ENCODE data around the gene PLIN4. TPM values are rescaled to one million over a fixed set of nuclear protein-coding genes. Genes with fewer than 3 reads are reported as not detected.

PLIN4 gene
- total and polyA plus RNA-seq, 2 experiments from 2014 or later: 0.08 TPM; not detected in 1

GRCh38 chr19:4487572-4487971 lies 30.7 kb downstream of the PLIN4 start:
- Histone ChIP-seq H2AFZ (no peak overlapping the region), H3K4me2 (ENCODE audit: unreplicated experiment) (no peak overlapping the region), H3K36me3 (ENCODE audit: low read depth) (peaks cover 4% of the 10 kb centered on the region; the same call in 1 of the 2 replicates), H3K79me2 (ENCODE audit: insufficient read depth) (no peaks in the 10 kb centered on the region), H4K20me1 (ENCODE audit: insufficient read depth) (no peaks in the 10 kb centered on the region), H3K9me3 (ENCODE audit: low read depth) (no peaks in the 10 kb centered on the region), H3K9me2 (ENCODE audit: insufficient read depth) (no peaks in the 10 kb centered on the region), H3K27ac (no peak overlapping the region), H3F3A (ENCODE audit: insufficient read depth) (no peaks in the 10 kb centered on the region), H3K4me1 (ENCODE audit: insufficient read depth) (no peaks in the 10 kb centered on the region), H3K4me3 (no peak overlapping the region), H3K27me3 (replicated peaks; ENCODE audit: insufficient read depth) (no peaks in the 10 kb centered on the region), H3K9ac (no peak overlapping the region)
- in situ Hi-C loops (cut with MboI): no loop called here
- WGBS, 2 experiments (ENCODE audit: low coverage in 1 of 2, low lambda C conversion rate in 2 of 2, missing lambda C conversion rate in 2 of 2): 87% methylated on average over 11 of the region's 11 CpGs
- no peak for DNase-seq
- TF ChIP-seq EZH2 (IDR thresholded peaks at IDR 0.05; ENCODE audit: insufficient read depth, poor library complexity, severe bottlenecking): no peak
- TF ChIP-seq EZH2phosphoT487 (IDR thresholded peaks at IDR 0.05; ENCODE audit: insufficient read depth, low read depth): no peak

DNA sequence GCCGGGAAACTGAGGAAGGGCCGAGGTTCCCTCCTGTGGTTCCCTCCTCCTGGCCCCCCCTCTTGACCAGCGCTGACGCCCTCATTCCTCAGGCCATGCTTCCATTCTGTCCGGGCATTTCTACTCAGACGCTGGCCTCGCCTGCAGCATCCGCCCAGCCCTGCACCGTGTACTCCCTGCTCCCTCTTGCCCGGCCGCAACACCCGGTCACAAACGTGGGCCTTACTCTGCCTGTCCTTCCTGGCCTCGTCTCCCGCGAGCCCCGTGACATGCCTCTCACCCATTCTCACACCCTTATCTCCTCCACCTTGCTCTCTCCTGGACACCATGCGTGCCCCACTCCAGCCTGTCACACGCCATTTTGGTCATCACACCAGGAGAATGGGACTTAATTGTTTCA lies 34.9 kb downstream of the PLIN4 start:
- Histone ChIP-seq H4K20me1 (ENCODE audit: insufficient read depth) (no peaks in the 10 kb centered on the region), H3K4me2 (ENCODE audit: unreplicated experiment) (no peak overlapping the region), H3K79me2 (ENCODE audit: insufficient read depth) (peaks cover 20% of the 10 kb centered on the region), H3F3A (ENCODE audit: insufficient read depth) (no peaks in the 10 kb centered on the region), H3K9me2 (ENCODE audit: insufficient read depth) (no peaks in the 10 kb centered on the region), H2AFZ (no peak overlapping the region), H3K27me3 (replicated peaks; ENCODE audit: insufficient read depth) (no peaks in the 10 kb centered on the region), H3K9ac (no peak overlapping the region), H3K4me1 (ENCODE audit: insufficient read depth) (no peaks in the 10 kb centered on the region), H3K4me3 (no peak overlapping the region), H3K27ac (no peak overlapping the region), H3K36me3 (ENCODE audit: low read depth) (no peaks in the 10 kb centered on the region; the same call in 1 of the 2 replicates), H3K9me3 (ENCODE audit: low read depth) (no peaks in the 10 kb centered on the region)
- in situ Hi-C loops (cut with MboI): no loop called here
- 86 to 94% methylated on average over 19 of the region's 19 CpGs for WGBS, 2 experiments (ENCODE audit: low coverage in 1 of 2, low lambda C conversion rate in 2 of 2, missing lambda C conversion rate in 2 of 2)
- TF ChIP-seq EZH2phosphoT487 (IDR thresholded peaks at IDR 0.05; ENCODE audit: insufficient read depth, low read depth) (no peak), EZH2 (IDR thresholded peaks at IDR 0.05; ENCODE audit: insufficient read depth, poor library complexity, severe bottlenecking) (no peak)
- DNase-seq: no peak

- no peaks in the 10 kb centered on the region; the same call in 1 of the 2 replicates for H3K36me3 ChIP-seq (ENCODE audit: low read depth)
- no peak overlapping the region for H2AFZ ChIP-seq
- no peak overlapping the region for H3K9ac ChIP-seq
- WGBS, 2 experiments (ENCODE audit: low coverage in 1 of 2, low lambda C conversion rate in 2 of 2, missing lambda C conversion rate in 2 of 2): 93 to 94% methylated on average over 33 to 35 of the region's 35 CpGs
- H4K20me1 ChIP-seq (ENCODE audit: insufficient read depth): no peaks in the 10 kb centered on the region
- H3K4me3 ChIP-seq: no peak overlapping the region
- H3K4me2 ChIP-seq (ENCODE audit: unreplicated experiment): no peak overlapping the region
- no peaks in the 10 kb centered on the region for H3K4me1 ChIP-seq (ENCODE audit: insufficient read depth)
- H3F3A ChIP-seq (ENCODE audit: insufficient read depth): no peaks in the 10 kb centered on the region
- DNase-seq: no peak
- no peaks in the 10 kb centered on the region for H3K9me3 ChIP-seq (ENCODE audit: low read depth)
- peaks cover 26% of the 10 kb centered on the region for H3K79me2 ChIP-seq (ENCODE audit: insufficient read depth)
- H3K27ac ChIP-seq: no peak overlapping the region
- no peak for TF ChIP-seq EZH2phosphoT487 (IDR thresholded peaks at IDR 0.05; ENCODE audit: insufficient read depth, low read depth)
- no peak for TF ChIP-seq EZH2 (IDR thresholded peaks at IDR 0.05; ENCODE audit: insufficient read depth, poor library complexity, severe bottlenecking)
- no peaks in the 10 kb centered on the region for H3K9me2 ChIP-seq (ENCODE audit: insufficient read depth)
- no peaks in the 10 kb centered on the region for H3K27me3 ChIP-seq (replicated peaks; ENCODE audit: insufficient read depth)
- in situ Hi-C loops (cut with MboI): no loop called here
These were observed 35.4 kb downstream of the PLIN4 start for GRCh38 chr19:4482721-4483364.

- in situ Hi-C loops (cut with MboI): no loop called here
- Histone ChIP-seq H3K4me1 (ENCODE audit: insufficient read depth) (0 out of 2 replicates have a peak, but pooled peaks cover 8% of the 10 kb centered on the region), H3K9me2 (ENCODE audit: insufficient read depth) (no peaks in the 10 kb centered on the region), H3K27ac (no peak overlapping the region), H3K79me2 (ENCODE audit: insufficient read depth) (peaks cover 76% of the 10 kb centered on the region), H3K9ac (no peak overlapping the region), H3K9me3 (ENCODE audit: low read depth) (no peaks in the 10 kb centered on the region), H3K4me2 (ENCODE audit: unreplicated experiment) (no peak overlapping the region), H2AFZ (no peak overlapping the region), H4K20me1 (ENCODE audit: insufficient read depth) (no peaks in the 10 kb centered on the region), H3K36me3 (ENCODE audit: low read depth) (no peaks in the 10 kb centered on the region; the same call in 1 of the 2 replicates), H3K27me3 (replicated peaks; ENCODE audit: insufficient read depth) (no peaks in the 10 kb centered on the region), H3F3A (ENCODE audit: insufficient read depth) (no peaks in the 10 kb centered on the region), H3K4me3 (no peak overlapping the region)
- TF ChIP-seq EZH2 (IDR thresholded peaks at IDR 0.05; ENCODE audit: insufficient read depth, poor library complexity, severe bottlenecking): no peak
- no peak for TF ChIP-seq EZH2phosphoT487 (IDR thresholded peaks at IDR 0.05; ENCODE audit: insufficient read depth, low read depth)
- WGBS, 2 experiments (ENCODE audit: low coverage in 1 of 2, low lambda C conversion rate in 2 of 2, missing lambda C conversion rate in 2 of 2): 84 to 85% methylated on average over 16 of the region's 16 CpGs
- no peak for DNase-seq
These were observed 41.1 kb downstream of the PLIN4 start for GRCh38 chr19:4477034-4477801.
